ENCODE measurements around the gene GUCD1. TPM values are rescaled to one million over a fixed set of nuclear protein-coding genes. Genes with fewer than 3 reads are reported as not detected.

The GUCD1 gene
- total RNA-seq, 2 experiments from 2014 or later = 114 to 144 TPM

DNA sequence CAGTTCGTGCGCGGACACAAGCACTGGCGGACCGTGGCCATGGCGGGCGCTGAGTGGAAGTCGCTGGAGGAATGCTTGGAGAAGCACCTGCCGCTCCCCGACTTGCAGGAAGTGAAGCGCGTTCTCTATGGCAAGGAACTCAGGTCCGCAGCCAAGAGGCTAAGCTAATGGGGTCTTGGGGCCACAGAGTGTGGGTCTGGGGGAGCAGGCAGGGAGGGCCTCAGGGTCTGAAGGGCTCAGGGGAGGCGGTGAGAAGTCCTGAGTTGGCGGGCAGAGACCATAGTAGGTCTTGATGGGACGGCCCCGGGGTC lies 59.6 kb downstream of the GUCD1 start:
- Histone ChIP-seq H4K20me1 (ENCODE audit: insufficient read depth, low read length) (no peaks in the 10 kb centered on the region), H3K4me3 (ENCODE audit: low read depth, low read length, poor library complexity, severe bottlenecking) (no peak overlapping the region), H3K27ac (ENCODE audit: low read depth, low read length, poor library complexity, severe bottlenecking) (no peak overlapping the region), H3K79me2 (ENCODE audit: insufficient read depth, low read depth, low read length) (no peaks in the 10 kb centered on the region), H3K36me3 (ENCODE audit: insufficient read depth, low read length) (no peaks in the 10 kb centered on the region), H3K4me2 (ENCODE audit: low read length) (no peak overlapping the region), H3K4me1 (ENCODE audit: insufficient read depth, low read length, poor library complexity, severe bottlenecking) (no peaks in the 10 kb centered on the region), H2AFZ (ENCODE audit: low read length) (no peak overlapping the region), H3K9me3 (ENCODE audit: low read length) (no peaks in the 10 kb centered on the region), H3K9me2 (ENCODE audit: insufficient read depth, low read length) (no peaks in the 10 kb centered on the region)
- BruUV-seq (replicated peaks) = no TSS peak
- TF ChIP-seq, protein P1, sequence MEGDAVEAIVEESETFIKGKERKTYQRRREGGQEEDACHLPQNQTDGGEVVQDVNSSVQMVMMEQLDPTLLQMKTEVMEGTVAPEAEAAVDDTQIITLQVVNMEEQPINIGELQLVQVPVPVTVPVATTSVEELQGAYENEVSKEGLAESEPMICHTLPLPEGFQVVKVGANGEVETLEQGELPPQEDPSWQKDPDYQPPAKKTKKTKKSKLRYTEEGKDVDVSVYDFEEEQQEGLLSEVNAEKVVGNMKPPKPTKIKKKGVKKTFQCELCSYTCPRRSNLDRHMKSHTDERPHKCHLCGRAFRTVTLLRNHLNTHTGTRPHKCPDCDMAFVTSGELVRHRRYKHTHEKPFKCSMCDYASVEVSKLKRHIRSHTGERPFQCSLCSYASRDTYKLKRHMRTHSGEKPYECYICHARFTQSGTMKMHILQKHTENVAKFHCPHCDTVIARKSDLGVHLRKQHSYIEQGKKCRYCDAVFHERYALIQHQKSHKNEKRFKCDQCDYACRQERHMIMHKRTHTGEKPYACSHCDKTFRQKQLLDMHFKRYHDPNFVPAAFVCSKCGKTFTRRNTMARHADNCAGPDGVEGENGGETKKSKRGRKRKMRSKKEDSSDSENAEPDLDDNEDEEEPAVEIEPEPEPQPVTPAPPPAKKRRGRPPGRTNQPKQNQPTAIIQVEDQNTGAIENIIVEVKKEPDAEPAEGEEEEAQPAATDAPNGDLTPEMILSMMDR (conservative IDR thresholded peaks at IDR 0.05; ENCODE audit: low read length) = no peak
- no peak for TF ChIP-seq EZH2phosphoT487 (IDR thresholded peaks at IDR 0.05; ENCODE audit: borderline replicate concordance, low read depth, low read length)
- DNase-seq (ENCODE audit: low spot score) = no peak
- intact Hi-C loops (cut with micrococcal nuclease; ENCODE audit: unreplicated experiment) = no loop called here
- ChIA-PET CTCF (ENCODE audit: unreplicated experiment) (no interaction called here), POLR2A (no interaction called here)

DNA sequence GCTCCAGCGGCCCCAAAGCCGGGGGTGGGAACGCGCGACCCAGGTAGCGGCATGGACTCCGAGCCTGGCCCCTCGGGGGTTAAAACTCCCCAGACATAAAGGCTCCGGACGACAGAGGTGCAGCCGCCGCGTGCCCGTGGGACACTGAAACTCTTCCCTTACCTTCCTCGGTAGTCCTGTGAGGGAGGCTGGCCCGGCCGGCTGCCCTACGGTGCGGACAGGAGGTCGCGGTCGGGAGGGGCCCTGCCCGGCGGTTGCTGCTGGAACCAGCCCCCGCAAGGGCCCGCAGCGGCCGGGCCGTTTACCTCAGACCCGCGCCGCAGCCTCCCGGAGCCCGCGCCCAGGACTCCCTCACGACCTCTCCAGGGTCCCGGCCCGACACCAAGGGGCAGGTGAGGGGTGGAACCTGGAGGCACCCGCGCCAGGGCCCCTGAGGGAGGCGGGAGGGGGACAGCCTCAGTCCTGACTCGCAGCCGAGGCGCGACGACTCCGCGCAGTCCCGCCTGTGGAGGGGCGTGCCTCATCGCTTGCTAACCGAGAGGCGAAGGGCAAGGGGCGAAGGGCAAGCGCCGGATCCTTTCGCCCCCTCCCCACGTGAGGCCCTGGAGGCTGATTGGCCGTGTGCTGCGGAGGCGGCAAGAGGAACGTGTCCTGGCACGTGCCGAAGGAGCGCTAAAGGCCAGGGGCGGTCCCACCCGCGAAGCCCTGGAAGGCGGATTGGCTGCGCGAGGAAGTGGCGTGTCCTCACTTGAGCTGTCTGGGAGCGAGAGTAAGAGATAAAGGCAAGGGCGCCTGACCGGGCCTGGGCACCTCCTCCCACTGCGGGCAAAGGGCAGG lies 60.2 kb downstream of the GUCD1 start, which contains the start of gene UPB1:
Gene UPB1, plus strand, starts transcription at position 805 of the 837 bp plus-strand sequence. CDS start 72 bp downstream, outside the sequence.
- Histone ChIP-seq H4K20me1 (ENCODE audit: insufficient read depth, low read length) (no peaks in the 10 kb centered on the region), H3K9me2 (ENCODE audit: insufficient read depth, low read length) (no peaks in the 10 kb centered on the region), H3K79me2 (ENCODE audit: insufficient read depth, low read depth, low read length) (no peaks in the 10 kb centered on the region), H3K4me2 (ENCODE audit: low read length) (no peak within 1 kb of the TSS), H3K9me3 (ENCODE audit: low read length) (no peaks in the 10 kb centered on the region), H2AFZ (ENCODE audit: low read length) (no peak within 1 kb of the TSS), H3K27ac (ENCODE audit: low read depth, low read length, poor library complexity, severe bottlenecking) (no peak within 1 kb of the TSS), H3K4me3 (ENCODE audit: low read depth, low read length, poor library complexity, severe bottlenecking) (no peak within 1 kb of the TSS), H3K36me3 (ENCODE audit: insufficient read depth, low read length) (no peaks in the 10 kb centered on the region), H3K4me1 (ENCODE audit: insufficient read depth, low read length, poor library complexity, severe bottlenecking) (no peaks in the 10 kb centered on the region)
- TF ChIP-seq, protein P1 (conservative IDR thresholded peaks at IDR 0.05; ENCODE audit: low read length) = no peak
- no peak for TF ChIP-seq EZH2phosphoT487 (IDR thresholded peaks at IDR 0.05; ENCODE audit: borderline replicate concordance, low read depth, low read length)
- no TSS peak for BruUV-seq (replicated peaks)
- CTCF ChIA-PET (ENCODE audit: unreplicated experiment) = no interaction called here
- intact Hi-C loops (cut with micrococcal nuclease; ENCODE audit: unreplicated experiment) = no loop called here
- DNase-seq (ENCODE audit: low spot score) = no peak
- POLR2A ChIA-PET = no interaction called here

DNA sequence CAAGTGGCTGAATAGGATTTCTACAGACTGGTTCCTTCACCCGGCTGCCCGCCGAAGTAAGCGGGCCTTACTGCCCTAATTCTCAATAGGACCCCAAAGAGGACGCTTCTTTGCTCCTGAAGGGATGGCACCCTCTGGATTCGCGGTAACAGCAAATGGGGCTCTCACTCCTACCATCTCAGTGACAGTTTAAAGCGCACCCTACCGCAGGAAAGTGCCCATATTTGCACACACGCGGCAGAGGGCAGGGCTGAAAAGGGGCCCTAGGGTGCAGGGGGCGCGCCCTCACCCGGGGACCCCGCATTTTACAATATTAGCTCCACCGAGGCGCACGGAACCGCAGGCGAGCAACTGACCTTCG lies 60.8 kb downstream of the GUCD1 start:
- DNase-seq (ENCODE audit: low spot score) = no peak
- H3K4me1 ChIP-seq (ENCODE audit: insufficient read depth, low read length, poor library complexity, severe bottlenecking) = no peaks in the 10 kb centered on the region
- H3K36me3 ChIP-seq (ENCODE audit: insufficient read depth, low read length) = no peaks in the 10 kb centered on the region
- H3K9me3 ChIP-seq (ENCODE audit: low read length) = no peaks in the 10 kb centered on the region
- H3K9me2 ChIP-seq (ENCODE audit: insufficient read depth, low read length) = no peaks in the 10 kb centered on the region
- H2AFZ ChIP-seq (ENCODE audit: low read length) = no peak overlapping the region
- no peaks in the 10 kb centered on the region for H4K20me1 ChIP-seq (ENCODE audit: insufficient read depth, low read length)
- no peak overlapping the region for H3K27ac ChIP-seq (ENCODE audit: low read depth, low read length, poor library complexity, severe bottlenecking)
- TF ChIP-seq, protein P1 (conservative IDR thresholded peaks at IDR 0.05; ENCODE audit: low read length) = no peak
- TF ChIP-seq EZH2phosphoT487 (IDR thresholded peaks at IDR 0.05; ENCODE audit: borderline replicate concordance, low read depth, low read length) = no peak
- BruUV-seq (replicated peaks) = no TSS peak
- H3K4me3 ChIP-seq (ENCODE audit: low read depth, low read length, poor library complexity, severe bottlenecking) = no peak overlapping the region
- H3K79me2 ChIP-seq (ENCODE audit: insufficient read depth, low read depth, low read length) = no peaks in the 10 kb centered on the region
- no peak overlapping the region for H3K4me2 ChIP-seq (ENCODE audit: low read length)
- ChIA-PET CTCF (ENCODE audit: unreplicated experiment) (no interaction called here), POLR2A (no interaction called here)
- intact Hi-C loops (cut with micrococcal nuclease; ENCODE audit: unreplicated experiment) = no loop called here

All from OCI-LY7 (cell line).